NCI-H510A (cell line): ENCODE data around the gene NLRP6.
A peak's percentile ranks its signal among the peaks of the same experiment; 100 is the strongest.
"Not testable (repeated sequence)": the region's sequence is repeated elsewhere in the genome, so short reads cannot be mapped to it uniquely, and the experiment has no call there.

Experiments
- DNase-seq: peaks from one replicate; lab custom pipeline; 2025; lab: John Stamatoyannopoulos, UW

Gene NLRP6

GRCh38 chr11:325796-326591 lies 47.8 kb downstream of the NLRP6 start:
- no peak for DNase-seq

GRCh38 chr11:326592-326841 lies 48.3 kb downstream of the NLRP6 start:
- no peak for DNase-seq

- DNase-seq: no peak
These were observed 48.8 kb downstream of the NLRP6 start for GRCh38 chr11:326842-327580.

- no peak for DNase-seq
These were observed 49.3 kb downstream of the NLRP6 start for GRCh38 chr11:327581-327923.

GRCh38 chr11:328012-328411 lies 49.8 kb downstream of the NLRP6 start:
- no peak for DNase-seq

GRCh38 chr11:328516-329100 lies 50.4 kb downstream of the NLRP6 start:
- DNase-seq: not testable (repeated sequence)

- DNase-seq: no peak
These were observed 51.7 kb downstream of the NLRP6 start for GRCh38 chr11:329886-330253.

- no peak for DNase-seq
These were observed 52.1 kb downstream of the NLRP6 start for GRCh38 chr11:330307-330693.

- DNase-seq: no peak
These were observed 52.6 kb downstream of the NLRP6 start for GRCh38 chr11:330694-331357.

- no peak for DNase-seq
These were observed 53.3 kb downstream of the NLRP6 start for GRCh38 chr11:331358-332060.

GRCh38 chr11:332651-333480 lies 54.7 kb downstream of the NLRP6 start:
- DNase-seq: no peak

GRCh38 chr11:333616-334263 lies 55.5 kb downstream of the NLRP6 start:
- DNase-seq: not testable (repeated sequence)

- peak; percentile 26 for DNase-seq
These were observed 56.2 kb downstream of the NLRP6 start for GRCh38 chr11:334264-334994.
